ENCODE measurements around the gene CPZ. TPM values are rescaled to one million over a fixed set of nuclear protein-coding genes. Genes with fewer than 3 reads are reported as not detected.

The CPZ gene
- total RNA-seq, 1 donor from 2014 or later, result 9.7 TPM

DNA sequence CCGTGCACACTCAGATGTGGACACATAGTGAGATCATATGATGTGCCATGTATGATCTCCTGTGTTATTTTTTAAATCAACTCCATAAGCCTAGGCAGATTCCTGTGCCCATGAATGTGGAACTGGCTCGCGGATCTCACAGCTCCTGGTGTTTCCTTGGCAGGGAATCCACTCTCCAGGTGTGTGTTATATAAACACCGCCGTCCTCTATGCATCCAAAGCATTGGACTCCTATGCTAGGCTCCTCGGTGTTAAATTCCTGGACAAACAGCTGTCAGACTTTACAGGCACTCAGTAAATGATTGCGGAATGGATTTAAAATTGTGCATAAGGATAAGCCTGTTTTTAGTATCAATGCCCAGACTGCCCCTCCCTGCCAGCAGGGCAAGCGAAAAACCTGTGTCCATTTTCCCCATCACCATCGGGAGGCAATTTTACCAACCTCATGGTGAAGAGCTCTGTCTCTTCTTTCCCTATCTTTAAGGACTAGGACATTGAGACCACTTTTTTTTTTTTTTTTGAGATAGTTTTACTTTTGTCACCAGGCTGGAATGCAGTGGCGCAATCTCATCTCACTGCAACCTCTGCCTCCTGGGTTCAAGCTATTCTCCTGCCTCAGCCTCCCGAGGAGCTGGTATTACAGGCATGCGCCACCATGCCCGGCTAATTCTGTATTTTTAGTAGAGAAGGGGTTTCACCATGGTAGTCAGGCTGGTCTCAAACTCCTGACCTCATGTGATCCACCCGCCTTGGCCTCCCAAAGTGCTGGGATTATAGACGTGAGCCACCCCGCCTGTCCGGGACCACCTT is 36.0 kb upstream of the CPZ start:
- peak; percentile 41 for DNase-seq (ENCODE audit: low spot score)

DNA sequence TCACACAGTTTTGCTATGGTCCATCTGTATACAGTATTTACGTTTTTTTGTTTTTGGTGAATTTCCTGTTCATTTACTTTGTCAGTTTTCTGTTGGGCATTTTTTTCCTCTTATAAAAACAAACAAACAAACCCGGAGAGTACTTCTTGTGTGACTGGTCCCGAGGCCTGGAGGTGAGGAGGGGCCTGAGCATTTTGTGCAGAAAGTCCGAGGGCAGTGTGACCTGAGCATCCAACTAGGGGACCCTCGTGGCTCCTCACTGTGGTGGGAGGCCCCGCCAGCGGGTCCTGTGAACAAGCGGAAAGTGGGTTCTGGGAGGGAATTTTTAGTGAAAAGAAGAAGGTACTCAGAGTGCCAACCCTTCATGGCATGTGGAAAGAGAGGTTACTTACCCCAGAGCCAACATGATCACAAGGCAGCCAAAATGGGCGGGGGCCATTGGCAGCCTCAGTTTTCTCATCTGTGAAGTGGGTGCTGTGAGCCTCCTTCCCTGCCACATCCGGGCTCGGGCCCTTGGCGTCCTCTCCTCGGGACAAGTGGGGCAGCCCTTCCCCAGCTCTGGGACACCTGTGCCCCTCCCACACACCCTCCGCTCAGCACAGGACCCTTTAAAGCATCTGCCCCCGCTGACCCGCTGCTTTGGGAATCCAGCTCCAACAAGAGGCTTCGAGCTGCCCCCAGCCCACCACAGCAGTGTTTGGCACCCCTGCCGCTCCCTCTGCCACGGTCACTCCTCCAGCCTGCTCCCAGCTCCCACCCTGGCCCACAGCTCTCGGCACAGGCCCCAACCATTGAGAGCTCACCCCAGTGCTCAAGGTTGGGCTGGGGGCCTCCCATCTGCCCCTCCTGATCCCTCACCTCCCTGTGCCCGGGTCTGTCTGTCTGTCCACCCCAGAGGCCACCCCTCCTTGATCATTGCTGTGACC is 35.2 kb upstream of the CPZ start:
- DNase-seq (ENCODE audit: low spot score), result peak; percentile 87

DNA sequence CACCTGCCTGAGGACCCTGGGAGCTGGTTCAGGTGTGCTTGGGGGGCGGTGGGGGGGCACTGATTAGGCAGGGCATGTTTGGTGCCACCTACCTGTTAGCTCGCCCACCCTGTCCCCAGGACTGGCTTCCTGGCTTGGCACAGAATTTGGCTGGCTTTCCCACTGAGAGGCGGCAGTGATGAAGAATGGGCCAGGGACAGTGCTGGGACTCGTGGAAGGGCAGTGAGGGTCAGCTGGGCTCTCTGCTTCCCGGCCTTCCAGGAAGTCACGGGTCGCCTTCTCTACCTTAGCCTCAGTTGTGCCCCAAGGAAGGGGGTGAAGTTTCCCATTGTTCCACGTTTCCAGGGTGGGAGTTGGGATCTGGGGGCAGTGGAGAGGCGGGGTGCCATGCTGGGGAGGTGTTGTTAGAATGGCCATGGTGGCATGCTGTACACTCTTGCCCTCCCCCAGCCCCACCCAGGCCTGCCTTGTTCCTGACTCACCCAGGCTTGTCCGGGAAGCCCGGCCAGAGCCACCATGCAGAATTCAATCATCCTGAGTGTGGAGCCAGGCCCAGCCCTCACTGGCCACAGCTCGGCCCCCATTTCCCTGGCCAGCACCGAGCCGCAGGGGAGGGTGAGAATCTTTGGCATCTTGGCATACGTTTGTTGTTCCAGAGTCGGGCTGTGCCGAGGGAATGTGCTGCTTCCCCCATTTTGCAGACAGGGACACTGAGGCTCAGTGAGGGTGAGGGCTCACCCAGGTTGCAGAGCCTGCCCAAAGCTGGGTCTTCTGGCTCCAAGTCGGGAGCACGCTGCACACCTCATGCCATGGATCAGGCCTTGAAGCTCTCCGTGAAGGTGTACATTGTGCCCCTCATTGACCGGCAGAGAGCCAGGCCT is 34.2 kb upstream of the CPZ start:
- peak; percentile 60 for DNase-seq (ENCODE audit: low spot score)

DNA sequence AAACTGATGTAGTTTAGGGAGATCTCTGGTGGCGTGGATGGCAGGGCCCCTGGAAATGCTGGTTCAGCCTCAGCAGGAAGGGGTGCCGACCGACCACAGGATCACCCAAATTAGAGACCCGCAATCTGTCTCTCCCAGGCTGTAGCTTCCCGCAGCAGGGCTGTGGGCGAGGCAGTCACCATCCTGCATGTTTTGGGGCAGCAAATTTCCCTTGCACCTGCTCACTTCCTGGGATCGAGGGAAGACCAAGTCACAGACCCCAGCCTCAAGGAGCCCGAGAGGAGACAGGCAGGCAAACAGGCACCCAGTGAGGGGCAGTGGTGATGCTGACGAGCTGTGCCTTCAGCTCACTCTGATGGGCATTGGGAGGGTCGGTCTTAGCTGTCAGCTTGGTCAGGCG is 33.6 kb upstream of the CPZ start:
- no peak for DNase-seq (ENCODE audit: low spot score)

DNA sequence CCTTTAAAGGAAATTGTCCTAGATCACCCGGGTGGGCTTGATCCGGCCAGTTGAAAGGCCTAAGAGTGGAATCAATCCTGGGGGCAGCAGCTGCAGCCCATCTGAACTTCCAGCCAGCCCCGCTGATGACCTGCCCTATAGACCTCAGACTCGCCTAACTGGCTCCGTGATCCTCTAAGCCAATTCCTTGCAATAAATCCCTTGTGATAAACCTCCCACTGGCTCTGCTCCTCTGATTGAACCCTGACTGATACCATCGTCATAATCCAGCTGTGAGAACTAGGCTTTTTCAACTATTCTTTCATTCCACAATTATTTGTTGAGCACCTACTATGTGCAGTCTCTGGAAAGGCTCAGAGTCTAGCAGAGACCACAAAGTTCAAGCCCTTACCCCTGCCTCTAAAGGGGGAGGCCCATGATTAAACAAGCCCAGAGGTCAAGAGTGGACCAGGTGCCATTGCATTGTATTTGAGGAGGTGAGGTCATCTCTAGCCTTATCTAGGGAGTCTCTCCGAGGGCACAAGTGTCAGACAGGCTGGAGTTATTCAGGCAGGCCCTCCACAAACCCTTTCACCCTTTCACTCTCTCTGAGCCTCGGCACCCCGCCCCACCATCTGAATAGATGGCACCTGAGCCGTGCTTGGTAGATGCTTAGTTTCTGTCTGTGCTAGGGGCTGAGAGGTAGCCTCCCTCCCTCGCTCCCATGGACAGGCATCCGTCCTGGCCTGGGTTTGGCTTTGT is 32.9 kb upstream of the CPZ start:
- no peak for DNase-seq (ENCODE audit: low spot score)

DNA sequence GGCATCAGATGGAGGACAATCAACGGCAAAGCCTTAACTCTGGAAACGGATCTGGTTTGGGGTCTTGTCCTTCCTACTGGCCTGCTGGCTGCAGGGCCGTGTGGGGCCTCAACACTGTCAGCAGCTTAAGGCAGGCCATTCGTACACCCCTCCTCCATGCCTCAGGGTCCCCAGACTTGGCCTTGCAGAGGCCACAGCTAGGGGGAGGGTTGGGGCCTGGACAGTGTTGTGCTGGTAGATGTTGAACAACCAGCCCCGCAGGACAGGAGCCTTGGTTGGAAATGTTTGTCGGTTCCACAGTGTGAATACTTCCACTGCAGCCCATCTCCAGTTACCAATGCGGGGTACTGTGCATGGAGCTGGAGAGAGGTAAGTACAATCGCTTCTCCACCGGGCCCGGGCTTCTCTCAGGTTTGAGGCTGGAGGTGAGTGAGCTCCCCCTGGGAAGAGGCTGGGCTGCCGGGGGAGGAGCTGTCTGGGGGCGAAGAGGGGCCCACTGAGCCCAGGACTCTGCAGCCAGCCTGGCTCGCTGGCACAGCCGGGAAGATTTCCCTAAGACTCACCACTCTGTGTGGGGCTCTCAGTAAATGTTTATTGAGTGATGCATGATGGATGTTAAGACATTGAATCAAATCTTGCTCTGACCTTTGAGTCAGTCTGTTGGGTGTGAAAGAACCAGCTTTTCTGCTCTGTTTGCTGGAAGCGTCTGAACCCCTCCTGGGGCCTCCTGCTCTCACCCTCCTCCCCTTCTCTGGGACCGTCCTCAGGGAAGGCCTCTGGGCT is 32.1 kb upstream of the CPZ start:
- no peak for DNase-seq (ENCODE audit: low spot score)

DNA sequence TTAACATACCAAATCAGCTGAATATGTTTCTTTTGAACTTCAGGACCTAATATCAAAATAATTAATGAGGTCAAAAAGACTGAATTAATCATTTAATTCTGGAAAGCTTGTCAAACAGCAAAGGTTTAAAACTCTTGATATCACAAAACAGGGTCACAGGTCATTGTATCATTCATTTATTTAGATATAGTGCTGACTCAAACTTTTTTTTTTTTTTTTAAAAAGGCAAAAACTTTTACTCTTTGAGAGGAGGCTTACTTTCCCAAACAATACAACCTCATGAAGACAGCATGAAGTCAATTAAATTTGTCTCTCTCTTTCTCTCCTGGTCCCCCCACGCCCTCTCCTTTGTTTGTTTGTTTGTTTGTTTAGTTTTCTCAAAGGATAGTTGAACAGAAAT is 28.0 kb upstream of the CPZ start:
- no peak for DNase-seq (ENCODE audit: low spot score)

DNA sequence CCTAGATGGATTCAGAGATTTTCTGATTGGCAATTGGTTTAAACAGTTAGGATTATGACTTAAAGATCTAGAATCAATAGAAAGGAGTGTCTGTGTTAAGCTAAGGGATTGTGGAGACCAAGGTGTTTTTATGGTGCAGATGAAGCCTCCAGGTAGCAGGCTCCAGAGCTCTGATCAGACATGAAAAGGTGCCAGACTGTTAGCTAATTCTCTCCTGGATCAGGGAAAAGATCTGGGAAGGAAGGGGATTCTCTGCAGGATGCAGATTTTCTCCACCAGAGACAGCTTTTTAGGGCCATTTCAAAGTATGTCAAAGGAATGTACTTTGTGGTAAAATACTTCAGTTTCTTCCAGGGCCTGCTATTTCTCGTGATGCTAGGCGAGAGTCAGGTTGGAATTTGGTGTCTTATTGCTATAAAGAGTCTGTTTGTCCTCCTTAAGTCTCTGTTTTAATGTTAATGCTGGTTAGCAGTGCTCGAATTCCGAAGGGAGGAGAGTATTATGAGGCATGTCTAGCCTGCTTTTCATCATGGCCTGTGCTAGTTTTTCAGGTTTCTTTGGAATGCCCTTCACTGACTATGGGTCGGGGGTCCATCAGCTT is 24.4 kb upstream of the CPZ start:
- DNase-seq (ENCODE audit: low spot score), result no peak

DNA sequence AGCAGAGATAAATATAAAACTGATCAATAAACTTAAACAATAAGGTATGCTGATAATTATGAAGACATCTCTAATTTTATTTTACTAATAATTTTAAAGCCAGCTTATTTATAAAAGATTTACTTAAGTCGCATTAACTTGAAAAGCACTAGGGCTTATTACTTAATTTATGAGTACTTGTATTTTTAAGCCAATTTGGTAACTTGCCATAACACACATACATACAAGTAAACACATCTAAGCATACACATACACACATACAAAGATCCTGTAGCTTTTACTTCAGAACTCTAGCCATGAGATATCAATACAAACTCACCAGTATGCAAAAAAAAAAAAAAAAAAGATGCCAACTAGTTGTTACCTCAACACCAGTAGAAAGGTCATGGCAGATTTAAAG is 22.4 kb upstream of the CPZ start:
- DNase-seq (ENCODE audit: low spot score), result no peak

DNA sequence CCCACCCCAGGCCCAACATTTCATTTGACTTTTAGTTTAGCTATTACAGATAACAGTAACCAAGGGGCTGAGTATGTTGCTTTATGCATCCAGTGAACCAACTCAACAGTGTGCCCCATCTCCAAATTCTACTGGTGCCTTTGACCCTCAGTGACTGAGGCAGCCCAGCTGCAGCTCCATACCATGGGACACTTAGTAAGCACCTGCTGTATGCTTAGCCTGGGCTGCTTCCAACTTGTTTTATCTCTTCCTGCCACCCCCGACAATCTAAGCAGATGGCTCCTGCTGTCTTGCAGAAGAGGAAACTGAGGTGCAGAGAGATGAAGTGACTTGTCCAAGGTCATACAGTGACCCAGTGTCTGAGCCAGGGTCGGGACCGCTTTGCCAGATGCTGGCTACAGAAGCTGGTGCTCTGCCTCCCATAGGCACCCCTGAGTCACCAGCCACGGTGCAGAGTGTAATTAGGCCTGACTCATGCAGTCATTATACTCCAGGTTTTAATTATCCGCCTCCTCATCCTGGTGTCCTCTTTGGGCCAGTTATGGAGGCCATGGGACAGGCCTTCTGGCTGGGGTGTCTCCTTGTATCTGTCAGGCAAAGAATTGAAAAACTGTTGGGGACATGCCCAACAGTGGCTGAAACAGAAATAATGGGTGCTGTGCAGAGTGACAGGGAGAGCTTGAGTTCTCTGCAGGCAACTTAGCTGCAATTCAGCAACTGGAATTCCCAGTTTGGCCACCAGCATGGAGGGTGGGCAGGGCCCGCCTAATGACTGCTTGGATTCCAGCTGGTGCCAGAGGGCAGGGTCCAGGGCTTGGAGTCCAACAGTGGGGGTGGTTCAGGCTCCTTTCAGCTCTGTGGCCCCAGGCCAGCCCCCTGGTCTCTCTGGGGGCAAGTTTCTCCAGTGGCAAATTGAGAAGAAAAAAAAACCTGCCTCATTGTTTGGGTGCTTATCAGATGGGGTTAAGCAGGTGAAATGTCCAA is 20.6 kb upstream of the CPZ start:
- DNase-seq (ENCODE audit: low spot score), result no peak

DNA sequence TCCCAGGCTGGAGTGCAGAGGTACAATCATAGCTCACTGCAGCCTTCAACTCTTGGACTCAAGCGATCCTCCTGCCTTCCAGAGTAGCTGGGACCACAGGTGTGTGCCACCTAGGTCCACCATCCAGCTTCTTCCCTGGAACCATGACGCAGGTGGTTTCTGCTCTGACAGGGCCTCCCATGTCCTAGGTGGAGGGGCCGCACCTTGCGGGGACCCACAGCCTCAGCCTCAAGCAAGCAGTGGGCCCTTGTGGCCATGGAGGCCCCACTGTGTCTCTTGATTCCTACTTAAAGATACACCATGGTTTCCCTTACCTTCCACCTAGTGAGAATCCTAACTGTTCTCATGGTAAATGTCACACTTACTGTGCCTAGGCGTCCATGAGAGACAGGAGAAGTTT is 19.3 kb upstream of the CPZ start:
- no peak for DNase-seq (ENCODE audit: low spot score)

DNA sequence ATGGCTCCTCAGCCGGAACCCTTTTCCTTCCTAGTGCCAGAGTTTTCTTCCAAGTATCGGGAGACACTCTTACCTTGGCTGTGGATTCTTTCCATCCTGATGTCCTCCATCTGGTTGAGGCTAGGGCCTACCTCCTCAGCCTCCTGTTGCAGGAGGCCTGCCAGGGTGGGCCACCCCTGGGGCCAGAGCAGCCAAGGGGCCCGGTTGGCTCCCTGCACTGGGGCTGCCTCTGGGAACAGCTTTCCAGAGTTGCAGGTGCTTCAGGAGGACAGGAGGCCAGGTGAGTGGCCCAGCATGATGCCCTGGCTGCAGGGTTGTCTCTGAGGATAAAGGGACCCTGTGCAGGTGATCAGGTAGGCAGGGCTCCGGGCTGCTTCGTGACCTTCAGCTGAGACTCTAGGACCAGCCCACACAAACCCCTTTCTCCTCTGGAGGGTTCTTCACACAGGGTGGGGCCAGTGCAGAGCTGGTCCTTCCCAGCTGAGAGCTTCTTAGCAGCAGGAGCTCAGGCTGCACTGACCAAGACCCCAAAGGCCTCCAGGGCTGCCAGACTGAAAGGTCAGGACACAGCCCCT is 17.7 kb upstream of the CPZ start:
- DNase-seq (ENCODE audit: low spot score), result no peak

DNA sequence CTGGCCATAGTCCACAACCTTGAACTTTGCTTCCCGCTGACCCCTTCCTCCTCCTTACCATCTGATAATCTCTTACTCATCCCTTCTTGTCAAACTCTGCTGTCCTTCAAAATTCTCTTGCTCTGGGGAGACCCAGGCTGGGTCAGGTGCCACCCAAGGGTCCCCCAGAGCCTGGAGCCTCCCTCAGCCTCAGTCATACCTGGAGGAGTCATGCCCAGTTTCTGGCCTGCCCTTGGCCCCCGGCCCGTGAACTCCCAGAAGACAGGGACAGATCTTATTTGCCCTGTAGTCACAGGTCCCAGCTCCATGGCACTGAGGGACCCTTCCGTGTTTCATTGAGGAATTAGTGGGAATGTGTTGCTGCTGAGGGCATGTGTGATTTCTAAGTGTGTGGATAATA is 17.1 kb upstream of the CPZ start:
- DNase-seq (ENCODE audit: low spot score), result no peak

DNA sequence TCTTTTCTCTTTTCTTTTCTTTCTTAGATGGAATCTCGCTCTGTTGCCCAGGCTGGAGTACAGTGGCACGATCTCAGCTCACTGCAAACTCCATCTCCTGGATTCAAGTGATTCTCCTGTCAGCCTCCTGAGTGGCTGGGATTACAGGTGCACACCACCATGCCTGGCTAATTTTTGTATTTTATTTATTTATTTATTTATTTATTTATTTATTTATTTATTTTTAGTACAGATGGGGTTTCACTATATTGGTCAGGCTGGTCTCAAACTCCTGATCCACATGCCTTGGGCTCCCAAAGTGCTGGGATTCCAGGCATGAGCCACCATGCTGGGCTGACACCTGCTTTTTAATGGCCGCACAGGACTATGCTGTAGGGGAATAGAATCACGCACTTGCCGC is 16.0 kb upstream of the CPZ start:
- DNase-seq (ENCODE audit: low spot score), result peak; percentile 22

DNA sequence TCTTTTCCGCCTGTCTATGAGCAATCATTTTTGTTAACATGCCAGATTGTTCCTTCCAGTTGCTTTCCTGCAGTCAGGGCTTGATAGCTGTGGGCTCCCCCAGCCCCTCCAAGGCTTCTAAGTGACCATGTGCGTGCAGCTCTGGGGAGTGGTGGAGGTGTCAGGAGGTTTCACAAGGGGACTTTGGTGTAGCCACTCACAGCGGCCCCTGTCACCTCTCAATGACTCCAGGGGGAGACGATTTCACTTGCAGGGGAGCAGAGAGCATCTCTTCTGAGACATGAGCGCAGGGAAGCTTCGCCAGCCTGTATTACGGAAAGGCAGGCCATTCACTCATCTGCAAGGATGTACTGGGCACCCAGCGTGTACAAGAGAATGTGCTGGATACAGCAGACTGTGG is 15.5 kb upstream of the CPZ start:
- DNase-seq (ENCODE audit: low spot score), result peak; percentile 51

DNA sequence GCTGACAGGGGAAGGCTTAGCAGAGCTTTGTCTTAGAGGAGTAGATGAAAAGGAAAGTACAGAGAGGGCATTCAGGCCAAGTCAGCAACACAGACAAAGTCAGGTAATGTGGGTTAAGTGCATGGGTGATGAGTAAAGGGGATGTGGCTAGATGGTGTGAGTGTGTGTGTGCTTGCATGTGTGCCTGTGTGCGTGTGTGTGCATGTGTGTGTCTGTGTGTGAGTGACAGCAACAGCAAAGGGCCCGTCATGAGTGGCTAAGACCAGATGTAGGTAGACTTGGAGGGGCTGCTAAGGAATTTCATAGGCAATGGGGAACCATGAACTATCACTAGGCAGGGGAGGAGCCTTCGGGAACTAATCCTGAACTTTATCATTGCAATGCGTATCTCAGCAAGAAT is 14.6 kb upstream of the CPZ start:
- peak; percentile 12 for DNase-seq (ENCODE audit: low spot score)

DNA sequence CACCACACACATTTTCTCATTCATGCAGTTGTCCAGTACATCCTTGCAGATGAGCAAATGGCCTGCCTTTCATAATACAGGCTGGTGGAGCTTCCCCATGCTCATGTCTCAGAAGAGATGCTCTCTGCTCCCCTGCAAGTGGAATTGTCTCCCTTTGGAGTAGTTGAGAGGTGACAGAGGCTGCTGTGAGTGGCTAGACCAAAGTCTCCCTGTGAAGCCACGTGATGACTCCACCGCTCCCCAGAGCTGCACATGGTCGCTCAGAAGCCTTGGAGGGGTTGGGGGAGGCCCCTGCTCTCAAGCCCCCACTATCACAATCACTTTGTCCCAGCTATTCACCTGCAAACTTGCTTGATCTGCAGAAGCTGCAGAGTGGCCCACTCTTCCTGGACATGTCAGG is 13.8 kb upstream of the CPZ start:
- peak; percentile 57 for DNase-seq (ENCODE audit: low spot score)
